Spleen (tissue), 7 donors: ENCODE data around the gene ME3.

Experiments
- CTCF ChIP-seq, 11 experiments: fragments of 200-600 bp in 7 of 11; fragments of 450-650 bp in 4 of 11; sonication (generic) in 4 of 11; IDR thresholded peaks in 8 of 11; conservative IDR thresholded peaks in 3 of 11; 1 replicate in 7 of 11; 2 replicates in 4 of 11; pipeline versions ENCODE4 v1.4.0 to v1.8.0; 2016 to 2021; ENCODE audit warnings: antibody characterized with exemption in 11 of 11, inconsistent platforms in 4 of 11, mild to moderate bottlenecking in 1 of 11
- POLR2A ChIP-seq, 3 donors: fragments of 450-650 bp; IDR thresholded peaks; one replicate each; pipeline ENCODE4 v1.5.1; 2017; ENCODE audit warnings: antibody characterized with exemption in 3 of 3, mild to moderate bottlenecking in 1 of 3
- POLR2AphosphoS5 ChIP-seq, 3 donors: sonication (generic); formaldehyde crosslinking; IDR thresholded peaks; one replicate each; pipeline ENCODE4 v1.5.1; 2017; ENCODE audit warnings: antibody characterized with exemption in 3 of 3
- donor health status: DM: no; HTN: no; CAD: no; lungs with moderate emphysema.
- donor health status: DM: no; HTN: no; CAD: no.
- donor health status: DM: no; HTN: no; CAD: no.

GRCh38 chr11:86627776-86628455 lies 44.5 kb downstream of the ME3 start:
- TF ChIP-seq CTCF (IDR thresholded peaks at IDR 0.05 in 8 of 11, conservative IDR thresholded peaks at IDR 0.05 in 3 of 11) (no peak), POLR2A (IDR thresholded peaks at IDR 0.05) (no peak), POLR2AphosphoS5 (IDR thresholded peaks at IDR 0.05) (no peak)
